K562 (cell line): Measurements from ENCODE around the gene PLXNA2. TPM values are rescaled to one million over a fixed set of nuclear protein-coding genes. Genes with fewer than 3 reads are reported as not detected.
A peak's percentile ranks its signal among the peaks of the same experiment; 100 is the strongest.

Experiments
- CBFB ChIP-seq: sonication (generic); formaldehyde crosslinking; IDR thresholded peaks from 2 replicates; pipeline ENCODE4 v1.4.0; 2020; ENCODE audit warnings: mild to moderate bottlenecking, missing genetic modification reagents
- CREB1 ChIP-seq, 2 experiments: sonication (generic) in 1 of 2; formaldehyde crosslinking in 1 of 2; IDR thresholded peaks; 2 replicates each; pipeline versions ENCODE4 v1.6.1 to v1.8.0; 2012 to 2022; ENCODE audit warnings: inconsistent platforms in 1 of 2, mild to moderate bottlenecking in 1 of 2, missing genetic modification reagents in 1 of 2, moderate library complexity in 1 of 2
- HIVEP1 ChIP-seq: fragments of 250-450 bp; sonication (Bioruptor Pico); IDR thresholded peaks from 2 replicates; pipeline ENCODE4 v1.4.0; 2020; ENCODE audit warnings: mild to moderate bottlenecking
- MAFG ChIP-seq: fragments of 450-650 bp; conservative IDR thresholded peaks from 2 replicates; pipeline ENCODE4 v1.6.1; 2016; ENCODE audit warnings: missing genetic modification characterization, missing compliant biosample characterization
- MECOM ChIP-seq: fragments of 250-450 bp; sonication (Bioruptor Pico); IDR thresholded peaks from 2 replicates; pipeline ENCODE4 v1.8.0; 2022; ENCODE audit warnings: inconsistent platforms
- MTA2 ChIP-seq: fragments of 450-650 bp; IDR thresholded peaks from 2 replicates; pipeline ENCODE4 v1.6.1; 2016; ENCODE audit warnings: low read depth
- MTA3 ChIP-seq: fragments of 450-650 bp; formaldehyde crosslinking; IDR thresholded peaks from 2 replicates; pipeline ENCODE4 v1.6.1; 2017; ENCODE audit warnings: mild to moderate bottlenecking, borderline replicate concordance
- PHF20 ChIP-seq: fragments of 450-650 bp; IDR thresholded peaks from 2 replicates; pipeline ENCODE4 v1.6.1; 2018; ENCODE audit not compliant: partially characterized antibody
- TOE1 ChIP-seq, 2 experiments: fragments of 450-650 bp in 1 of 2; sonication (generic) in 1 of 2; formaldehyde crosslinking in 1 of 2; IDR thresholded peaks; 2 replicates each; pipeline versions ENCODE4 v1.7.1 to v1.8.0; 2016 to 2022; ENCODE audit warnings: borderline replicate concordance in 2 of 2, mild to moderate bottlenecking in 2 of 2, antibody characterized with exemption in 1 of 2, inconsistent platforms in 1 of 2, low read depth in 1 of 2, missing genetic modification reagents in 1 of 2, moderate library complexity in 1 of 2
- UBTF ChIP-seq, 2 experiments: IDR thresholded peaks; 2 replicates each; pipeline ENCODE4 v1.6.1; 2012; ENCODE audit warnings: improper control_type of control experiment in 2 of 2, low read depth in 2 of 2, low read length in 2 of 2, borderline replicate concordance in 1 of 2
- ZBTB17 ChIP-seq: fragments of 450-650 bp; formaldehyde crosslinking; IDR thresholded peaks from 2 replicates; pipeline ENCODE4 v1.4.0; 2020; ENCODE audit warnings: mild to moderate bottlenecking
- ZNF3 ChIP-seq: fragments of 250-450 bp; sonication (Bioruptor Pico); IDR thresholded peaks from 2 replicates; pipeline ENCODE4 v1.5.0; 2021; ENCODE audit warnings: mild to moderate bottlenecking, moderate library complexity
- ZNF76 ChIP-seq: fragments of 250-450 bp; sonication (Bioruptor Pico); IDR thresholded peaks from 2 replicates; pipeline ENCODE4 v1.4.0; 2020; ENCODE audit warnings: mild to moderate bottlenecking, moderate library complexity, borderline replicate concordance
- polyA plus RNA-seq, 8 experiments: library from polyadenylated mRNA; depleted of rRNA in 4 of 8; stranded (reverse) in 5 of 8; unstranded in 3 of 8; fragments of >200 nt; fragmentation: Nextera tagmentation in 2 of 8; fragmentation: Illumina TruSeq in 1 of 8; extraction: Ambion mirVana in 2 of 8; extraction: Trizol in 1 of 8; gene quantifications; 2 replicates each; pipeline versions ENCODE4 v1.2.1 to v1.2.3, GENCODE V29; 2011 to 2014; ENCODE audit warnings: inconsistent platforms in 1 of 8, missing spikeins in 1 of 8
- total RNA-seq, 7 experiments: library from RNA; depleted of rRNA in 6 of 7; stranded (reverse); fragments of >200 nt in 6 of 7; fragmentation: Illumina TruSeq in 2 of 7; extraction: Trizol in 2 of 7; gene quantifications; 2 replicates each; pipeline versions ENCODE4 v1.2.1 to v1.2.3, GENCODE V29; 2011 to 2021; ENCODE audit warnings: low replicate concordance in 1 of 7
- TF ChIP-seq, protein P1 (sequence below), 2 experiments: fragments of 450-650 bp; IDR thresholded peaks; 2 replicates each; pipeline ENCODE4 v1.6.1; 2016; ENCODE audit warnings: mild to moderate bottlenecking in 2 of 2, borderline replicate concordance in 1 of 2, low read depth in 1 of 2, moderate library complexity in 1 of 2
- TF ChIP-seq, protein P2 (sequence below): sonication (generic); formaldehyde crosslinking; IDR thresholded peaks from 2 replicates; pipeline ENCODE4 v1.8.0; 2022; ENCODE audit warnings: mild to moderate bottlenecking, low read depth, missing genetic modification reagents

PLXNA2 gene
- total and polyA plus RNA-seq, 9 of the 15 experiments (the other 6 are each of a cell fraction or from before 2014, with no cell fraction given) = 0.01 to 1.3 (median 0.32) TPM

DNA sequence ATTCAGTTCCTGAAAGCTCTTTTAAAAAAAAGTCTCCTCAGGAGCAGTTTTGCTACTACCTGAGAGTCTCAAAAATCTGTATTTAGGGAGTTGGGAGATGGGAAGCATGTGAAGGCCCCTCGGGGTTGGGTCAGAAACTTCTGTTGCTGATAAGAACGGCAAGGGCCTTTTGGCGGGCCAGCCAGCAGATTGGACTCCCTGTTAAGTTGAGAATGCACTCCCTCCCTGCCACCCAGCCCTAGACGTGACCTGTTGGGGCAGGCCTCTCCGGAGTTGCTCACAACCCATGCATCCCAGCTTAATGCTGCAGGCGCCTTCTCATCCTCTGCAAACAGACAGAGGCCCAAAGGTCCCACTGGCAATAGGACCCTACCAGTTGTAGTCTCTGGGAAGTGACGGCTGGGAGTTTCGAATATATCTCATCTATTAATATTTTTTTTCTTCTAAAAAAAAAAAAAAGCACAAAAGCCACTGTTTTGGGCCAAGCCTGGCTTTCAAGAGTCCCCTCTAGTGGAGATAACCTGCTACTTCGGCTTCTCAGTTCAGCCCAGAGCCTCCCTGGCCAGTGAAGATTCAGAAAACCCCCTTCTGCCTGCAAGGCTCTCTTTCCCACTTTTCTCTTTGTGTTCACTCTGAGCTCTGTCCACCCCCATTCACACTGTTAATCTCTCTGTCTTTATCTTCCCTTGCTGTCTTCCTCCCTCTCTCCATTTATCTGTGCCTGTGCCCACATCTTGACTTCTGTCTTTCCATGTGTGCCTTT lies 5.3 kb downstream of the PLXNA2 start (continued):
- TF ChIP-seq MTA3 (no peak), UBTF (IDR thresholded peaks at IDR 0.05; ENCODE audit: borderline replicate concordance in 1 of 2, low read depth in 2 of 2, low read length in 2 of 2) (no peak; a peak in 1 of 4 replicates), TOE1 (IDR thresholded peaks at IDR 0.05; ENCODE audit: borderline replicate concordance) (no peak), TOE1 (CRISPR knock-in tag; IDR thresholded peaks at IDR 0.05; ENCODE audit: borderline replicate concordance, low read depth) (no peak), CREB1 (IDR thresholded peaks at IDR 0.05) (no peak), CREB1 (CRISPR knock-in tag; IDR thresholded peaks at IDR 0.05) (no peak), ZNF3 (CRISPR knock-in tag) (no peak), ZBTB17 (no peak), MTA2 (0 out of 2 replicates have a peak, but pooled peaks have one; percentile 8), MECOM (no peak), MAFG (tag) (no peak), ZNF76 (no peak), HIVEP1 (CRISPR knock-in tag) (no peak), CBFB (CRISPR knock-in tag) (no peak), PHF20 (no peak)
- TF ChIP-seq, protein P1, sequence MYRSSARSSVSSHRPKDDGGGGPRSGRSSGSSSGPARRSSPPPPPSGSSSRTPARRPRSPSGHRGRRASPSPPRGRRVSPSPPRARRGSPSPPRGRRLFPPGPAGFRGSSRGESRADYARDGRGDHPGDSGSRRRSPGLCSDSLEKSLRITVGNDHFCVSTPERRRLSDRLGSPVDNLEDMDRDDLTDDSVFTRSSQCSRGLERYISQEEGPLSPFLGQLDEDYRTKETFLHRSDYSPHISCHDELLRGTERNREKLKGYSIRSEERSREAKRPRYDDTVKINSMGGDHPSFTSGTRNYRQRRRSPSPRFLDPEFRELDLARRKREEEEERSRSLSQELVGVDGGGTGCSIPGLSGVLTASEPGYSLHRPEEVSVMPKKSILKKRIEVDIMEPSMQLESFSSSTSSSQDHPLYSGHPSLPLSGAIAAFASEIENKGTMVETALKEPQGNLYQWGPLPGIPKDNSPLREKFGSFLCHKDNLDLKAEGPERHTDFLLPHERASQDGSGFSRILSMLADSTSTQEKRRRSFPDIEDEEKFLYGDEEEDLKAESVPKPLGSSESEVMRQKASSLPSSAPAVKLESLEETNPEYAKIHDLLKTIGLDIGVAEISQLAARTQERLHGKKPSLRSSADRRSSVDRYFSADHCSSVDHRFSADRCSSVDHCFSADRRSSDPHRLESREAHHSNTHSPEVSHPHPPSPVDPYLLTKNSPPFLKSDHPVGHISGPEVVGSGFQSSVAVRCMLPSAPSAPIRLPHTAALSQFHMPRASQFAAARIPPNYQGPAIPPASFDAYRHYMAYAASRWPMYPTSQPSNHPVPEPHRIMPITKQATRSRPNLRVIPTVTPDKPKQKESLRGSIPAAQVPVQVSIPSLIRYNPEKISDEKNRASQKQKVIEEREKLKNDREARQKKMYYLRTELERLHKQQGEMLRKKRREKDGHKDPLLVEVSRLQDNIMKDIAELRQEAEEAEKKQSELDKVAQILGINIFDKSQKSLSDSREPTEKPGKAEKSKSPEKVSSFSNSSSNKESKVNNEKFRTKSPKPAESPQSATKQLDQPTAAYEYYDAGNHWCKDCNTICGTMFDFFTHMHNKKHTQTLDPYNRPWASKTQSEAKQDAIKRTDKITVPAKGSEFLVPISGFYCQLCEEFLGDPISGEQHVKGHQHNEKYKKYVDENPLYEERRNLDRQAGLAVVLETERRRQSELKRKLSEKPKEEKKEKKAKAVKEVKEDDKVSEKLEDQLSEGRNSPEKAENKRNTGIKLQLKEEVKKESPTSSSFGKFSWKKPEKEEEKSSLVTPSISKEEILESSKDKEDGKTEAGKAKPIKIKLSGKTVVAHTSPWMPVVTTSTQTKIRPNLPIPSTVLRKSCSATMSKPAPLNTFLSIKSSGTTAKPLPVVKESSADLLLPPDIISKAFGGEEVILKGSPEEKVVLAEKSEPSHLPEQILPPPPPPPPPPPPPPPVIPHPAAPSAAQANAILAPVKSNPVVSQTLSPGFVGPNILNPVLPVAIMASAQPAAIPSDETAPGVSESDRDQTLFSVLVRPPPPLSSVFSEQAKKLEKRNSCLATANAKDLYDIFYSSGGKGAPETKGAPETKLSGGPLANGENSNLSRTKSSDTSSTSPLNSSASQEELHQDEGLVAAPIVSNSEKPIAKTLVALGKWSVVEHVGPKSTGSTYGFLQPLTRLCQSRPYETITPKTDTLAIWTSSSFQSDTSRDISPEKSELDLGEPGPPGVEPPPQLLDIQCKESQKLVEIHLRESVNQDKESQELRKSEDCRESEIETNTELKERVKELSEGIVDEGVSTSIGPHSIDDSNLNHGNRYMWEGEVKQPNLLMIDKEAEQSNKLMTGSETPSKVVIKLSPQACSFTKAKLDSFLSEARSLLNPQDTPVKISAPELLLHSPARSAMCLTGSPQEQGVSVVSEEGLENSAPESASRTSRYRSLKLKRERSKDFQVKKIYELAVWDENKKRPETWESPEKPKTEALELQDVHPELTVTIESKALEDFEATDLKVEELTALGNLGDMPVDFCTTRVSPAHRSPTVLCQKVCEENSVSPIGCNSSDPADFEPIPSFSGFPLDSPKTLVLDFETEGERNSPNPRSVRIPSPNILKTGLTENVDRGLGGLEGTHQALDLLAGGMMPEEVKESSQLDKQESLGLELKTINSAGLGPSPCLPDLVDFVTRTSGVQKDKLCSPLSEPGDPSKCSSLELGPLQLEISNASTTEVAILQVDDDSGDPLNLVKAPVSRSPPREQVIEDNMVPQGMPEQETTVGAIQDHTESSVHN (IDR thresholded peaks at IDR 0.05; ENCODE audit: borderline replicate concordance in 1 of 2, low read depth in 1 of 2) = no peak
- TF ChIP-seq, protein P2, sequence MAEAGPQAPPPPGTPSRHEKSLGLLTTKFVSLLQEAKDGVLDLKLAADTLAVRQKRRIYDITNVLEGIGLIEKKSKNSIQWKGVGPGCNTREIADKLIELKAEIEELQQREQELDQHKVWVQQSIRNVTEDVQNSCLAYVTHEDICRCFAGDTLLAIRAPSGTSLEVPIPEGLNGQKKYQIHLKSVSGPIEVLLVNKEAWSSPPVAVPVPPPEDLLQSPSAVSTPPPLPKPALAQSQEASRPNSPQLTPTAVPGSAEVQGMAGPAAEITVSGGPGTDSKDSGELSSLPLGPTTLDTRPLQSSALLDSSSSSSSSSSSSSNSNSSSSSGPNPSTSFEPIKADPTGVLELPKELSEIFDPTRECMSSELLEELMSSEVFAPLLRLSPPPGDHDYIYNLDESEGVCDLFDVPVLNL = no peak
